GM21390 (cell line): ENCODE measurements around the gene ADA.

ENCODE experiments used
- ATAC-seq: cut with Tn5 transposase; IDR thresholded peaks from one replicate; pipeline ENCODE4 v1.9.1; 2021; ENCODE audit not compliant: unreplicated experiment

The ADA gene

DNA sequence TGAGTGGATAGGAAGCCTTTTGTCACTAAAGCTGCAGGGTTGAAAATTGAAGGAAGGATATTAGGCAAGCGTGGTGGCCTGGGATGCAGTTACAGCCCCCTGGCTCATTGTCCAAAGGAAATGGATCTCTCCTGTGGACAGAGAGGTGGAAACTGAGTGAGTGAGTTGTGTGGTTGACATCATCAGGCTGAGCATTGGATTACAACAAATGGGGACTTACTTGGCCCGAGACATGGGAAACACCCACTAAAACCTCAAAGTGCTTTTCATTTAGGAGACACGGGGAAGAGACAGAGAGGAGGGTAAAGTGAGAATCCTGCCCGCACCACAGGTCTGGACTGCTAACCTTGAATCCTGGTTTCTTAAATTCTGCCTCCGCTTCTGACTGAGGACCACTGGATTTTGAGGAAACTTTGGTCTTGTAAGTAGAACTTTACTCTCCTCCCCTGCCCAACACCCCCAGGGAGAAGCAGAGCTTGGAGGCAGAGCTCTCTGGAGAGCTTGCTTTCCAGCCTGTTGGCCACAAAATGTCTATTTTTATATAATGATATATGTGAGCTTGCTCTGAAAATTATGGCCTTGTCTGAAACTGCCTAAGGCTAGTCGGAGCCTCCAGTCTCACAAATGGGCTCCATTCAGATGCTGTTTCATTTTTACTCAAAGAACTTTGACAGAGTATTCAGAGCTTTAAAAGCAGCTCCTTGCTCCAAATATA is 69.0 kb downstream of the ADA start, which contains the start of gene PKIG:
TSS of gene PKIG (plus strand) at position 269 of the 715 bp plus-strand sequence. CDS start 31,978 bp downstream, outside the sequence.
- ATAC-seq: no peak

GRCh38 chr20:44581515-44581914 is 70.0 kb downstream of the ADA start:
- ATAC-seq: no peak

- no peak for ATAC-seq
Measured at GRCh38 chr20:44580581-44581268, 70.8 kb downstream of the ADA start.

DNA sequence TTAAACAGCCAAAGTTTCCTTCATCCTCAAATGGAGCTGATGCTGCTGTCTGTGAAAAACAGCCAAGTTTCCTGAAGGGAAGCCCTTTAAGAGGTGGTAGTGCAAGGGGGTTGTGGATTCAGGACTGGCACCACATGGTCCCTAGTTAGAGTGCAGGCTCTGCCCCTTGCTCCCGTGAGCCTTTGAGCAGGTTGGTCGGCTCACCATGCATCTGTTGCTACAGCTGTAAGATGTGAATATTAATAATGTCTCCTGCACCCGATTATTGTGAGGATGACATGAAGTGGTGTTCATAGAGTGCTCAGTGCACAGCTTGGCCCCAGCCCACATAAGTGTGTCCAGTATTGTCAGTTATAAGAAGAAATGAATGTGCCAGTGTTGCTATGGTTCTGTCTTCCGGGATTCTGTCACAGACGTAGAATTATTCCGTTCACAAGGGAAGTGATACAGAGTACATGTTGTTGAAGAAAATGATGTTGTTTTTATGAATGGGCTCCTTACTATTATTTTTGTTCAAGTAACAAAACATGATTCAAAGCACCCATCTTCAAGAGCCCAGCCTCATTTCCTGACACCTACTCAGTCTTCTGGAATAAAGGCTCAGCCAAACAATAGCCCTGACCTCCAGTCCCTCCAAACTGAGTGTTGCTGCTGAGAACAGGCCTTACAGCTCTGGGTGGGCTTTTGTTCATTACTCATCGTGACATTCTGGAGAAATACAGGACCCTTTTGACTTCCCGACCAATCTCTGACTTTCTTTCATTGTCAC is 72.0 kb downstream of the ADA start:
- ATAC-seq: no peak

DNA sequence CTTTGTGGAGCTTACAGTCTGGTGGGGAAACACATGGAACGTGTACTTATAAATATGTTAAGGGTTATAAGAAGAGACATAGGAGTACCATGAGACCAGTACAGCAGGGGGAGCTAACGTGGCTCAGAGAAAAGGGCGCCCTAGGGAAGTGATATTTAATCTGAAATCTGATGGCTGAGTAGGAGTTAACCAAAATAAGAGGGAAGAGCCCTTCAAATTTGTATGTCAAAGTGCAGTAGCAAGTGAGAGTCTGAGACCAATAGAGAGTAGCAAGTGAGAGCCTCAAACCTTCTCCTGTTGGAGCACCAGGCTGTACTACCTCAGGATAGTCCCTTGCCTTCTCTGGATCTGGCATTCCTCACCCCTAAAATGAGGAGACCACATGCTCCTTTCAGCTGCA is 75.2 kb downstream of the ADA start:
- no peak for ATAC-seq

- ATAC-seq: no peak
Measured at GRCh38 chr20:44574372-44574771, 77.1 kb downstream of the ADA start.

DNA sequence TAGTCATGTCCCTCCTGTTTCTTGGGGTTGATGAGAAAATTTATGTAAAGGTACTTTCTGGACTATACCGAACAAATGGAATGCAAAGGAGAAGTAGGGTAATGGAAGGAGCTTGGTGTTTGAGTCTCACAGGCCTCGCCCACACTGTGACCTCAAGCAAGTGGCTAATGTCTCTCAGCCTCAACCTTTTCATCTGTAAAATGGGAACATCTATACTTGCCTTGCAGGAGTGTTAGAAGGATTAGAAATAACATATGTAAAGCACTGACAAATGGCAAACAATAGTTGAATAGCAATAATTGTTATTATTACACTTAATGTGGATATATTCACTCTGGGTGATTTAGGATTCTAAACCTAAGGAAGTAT is 78.0 kb downstream of the ADA start:
- ATAC-seq: no peak

GRCh38 chr20:44572551-44573500 is 78.7 kb downstream of the ADA start:
- no peak for ATAC-seq

GRCh38 chr20:44571362-44571988 is 80.0 kb downstream of the ADA start:
- no peak for ATAC-seq

GRCh38 chr20:44570367-44570766 is 81.1 kb downstream of the ADA start:
- ATAC-seq: no peak
